ENCODE results near the gene RICTOR.
A peak's percentile ranks its signal among the peaks of the same experiment; 100 is the strongest.
"Not testable (repeated sequence)": the region's sequence is repeated elsewhere in the genome, so short reads cannot be mapped to it uniquely, and the experiment has no call there.

The RICTOR gene

DNA sequence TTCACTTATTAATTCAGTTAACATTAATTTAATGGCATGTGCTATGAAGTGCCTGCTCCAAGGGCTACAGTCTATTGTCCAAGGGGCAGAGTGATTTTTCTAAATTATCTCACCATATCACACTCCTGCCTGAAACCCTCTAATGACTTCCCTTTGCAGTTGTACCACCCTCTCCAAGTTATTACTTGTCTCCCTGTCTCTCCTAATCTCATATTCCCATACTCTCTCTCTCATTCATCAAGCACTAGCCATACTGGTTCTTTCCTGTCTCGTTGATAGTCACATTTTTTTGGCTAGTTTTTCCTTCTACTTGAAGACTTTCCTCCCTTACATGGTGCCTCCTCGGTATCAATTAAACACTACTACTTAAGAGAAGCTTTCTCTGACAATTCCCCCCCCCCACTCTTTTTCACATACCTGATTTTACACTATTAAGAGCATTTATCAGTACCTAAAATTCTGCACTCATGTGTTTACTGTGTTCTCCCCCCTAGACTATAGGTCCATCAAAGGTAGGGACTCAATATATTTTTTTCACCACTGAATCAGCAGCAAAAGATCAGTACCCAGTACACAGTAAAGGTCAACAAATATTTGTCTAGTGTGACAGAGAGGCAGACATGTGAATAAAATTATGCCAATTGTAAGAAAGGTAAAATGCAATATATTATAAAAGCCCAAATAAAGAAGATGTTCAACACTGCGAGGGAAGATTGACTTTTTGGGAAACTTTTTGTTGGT lies 19.0 kb downstream of the RICTOR start:
- peak overlapping the region; percentile 3; the same call in 1 of the 2 replicates for H3K27ac ChIP-seq

DNA sequence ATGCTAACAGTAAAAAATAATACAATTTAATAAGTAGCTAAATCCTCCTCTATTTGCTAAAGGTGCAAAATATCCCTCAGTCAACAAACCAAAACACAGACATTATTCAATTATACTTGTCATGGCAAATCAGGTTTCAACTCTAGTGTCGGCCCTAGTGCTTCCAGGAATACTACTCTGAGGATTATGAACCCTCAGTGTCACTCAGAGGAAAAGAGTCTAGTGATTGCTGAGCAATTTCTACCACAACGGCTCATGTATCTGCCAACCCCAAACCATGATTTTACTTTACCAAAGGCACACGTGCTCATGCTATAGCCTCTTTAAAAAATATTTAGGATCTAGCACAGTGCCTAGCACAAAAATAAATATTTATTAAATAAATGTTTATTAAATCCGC lies 21.0 kb downstream of the RICTOR start:
- TF ChIP-seq, protein P1, sequence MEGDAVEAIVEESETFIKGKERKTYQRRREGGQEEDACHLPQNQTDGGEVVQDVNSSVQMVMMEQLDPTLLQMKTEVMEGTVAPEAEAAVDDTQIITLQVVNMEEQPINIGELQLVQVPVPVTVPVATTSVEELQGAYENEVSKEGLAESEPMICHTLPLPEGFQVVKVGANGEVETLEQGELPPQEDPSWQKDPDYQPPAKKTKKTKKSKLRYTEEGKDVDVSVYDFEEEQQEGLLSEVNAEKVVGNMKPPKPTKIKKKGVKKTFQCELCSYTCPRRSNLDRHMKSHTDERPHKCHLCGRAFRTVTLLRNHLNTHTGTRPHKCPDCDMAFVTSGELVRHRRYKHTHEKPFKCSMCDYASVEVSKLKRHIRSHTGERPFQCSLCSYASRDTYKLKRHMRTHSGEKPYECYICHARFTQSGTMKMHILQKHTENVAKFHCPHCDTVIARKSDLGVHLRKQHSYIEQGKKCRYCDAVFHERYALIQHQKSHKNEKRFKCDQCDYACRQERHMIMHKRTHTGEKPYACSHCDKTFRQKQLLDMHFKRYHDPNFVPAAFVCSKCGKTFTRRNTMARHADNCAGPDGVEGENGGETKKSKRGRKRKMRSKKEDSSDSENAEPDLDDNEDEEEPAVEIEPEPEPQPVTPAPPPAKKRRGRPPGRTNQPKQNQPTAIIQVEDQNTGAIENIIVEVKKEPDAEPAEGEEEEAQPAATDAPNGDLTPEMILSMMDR (conservative IDR thresholded peaks at IDR 0.05): no peak

More for the DNA sequence above, 19.0 kb downstream of the RICTOR start:
- TF ChIP-seq, protein P1 (conservative IDR thresholded peaks at IDR 0.05): no peak

DNA sequence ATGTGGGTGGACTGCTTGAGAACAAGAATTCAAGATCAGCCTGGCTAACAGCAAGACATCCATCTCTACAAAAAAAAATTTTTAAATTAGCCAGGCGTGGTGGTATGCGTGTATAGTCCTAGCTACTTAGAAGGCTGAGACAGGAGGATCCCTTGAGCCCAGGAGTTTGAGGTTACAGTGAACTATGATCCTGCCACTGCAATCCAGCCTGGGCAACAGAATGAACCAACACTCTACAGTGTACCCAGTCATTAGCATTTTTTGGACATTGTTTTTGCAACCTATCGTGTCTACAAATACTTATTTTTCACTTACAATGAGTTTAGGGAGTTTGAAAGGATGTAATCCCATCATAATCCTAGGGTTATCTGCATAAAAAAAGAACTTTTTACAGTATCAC lies 22.1 kb downstream of the RICTOR start:
- no peak overlapping the region for H3K27ac ChIP-seq
- TF ChIP-seq, protein P1 (conservative IDR thresholded peaks at IDR 0.05): no peak

More for the DNA sequence above, 21.0 kb downstream of the RICTOR start:
- H3K27ac ChIP-seq: no peak overlapping the region

DNA sequence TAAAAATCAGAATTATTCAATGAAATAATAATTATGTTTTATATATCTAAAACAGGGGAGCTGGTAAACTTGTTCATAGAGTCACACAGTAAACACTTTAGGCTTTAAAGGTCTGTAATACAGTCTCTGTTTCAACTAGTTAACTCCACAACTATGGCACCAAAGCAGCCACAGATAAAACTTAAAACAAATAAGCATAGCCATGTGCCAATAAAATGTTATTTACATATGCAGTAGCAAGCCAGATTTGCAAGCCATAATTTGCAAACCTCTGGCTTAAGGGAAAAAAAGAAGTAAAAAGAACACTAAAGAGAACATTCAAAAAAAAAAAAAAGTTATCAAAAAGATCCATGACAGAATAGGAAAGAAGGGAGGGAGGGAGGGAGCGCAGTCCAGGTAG lies 24.9 kb downstream of the RICTOR start:
- peak overlapping the region; percentile 54 for H3K27ac ChIP-seq

DNA sequence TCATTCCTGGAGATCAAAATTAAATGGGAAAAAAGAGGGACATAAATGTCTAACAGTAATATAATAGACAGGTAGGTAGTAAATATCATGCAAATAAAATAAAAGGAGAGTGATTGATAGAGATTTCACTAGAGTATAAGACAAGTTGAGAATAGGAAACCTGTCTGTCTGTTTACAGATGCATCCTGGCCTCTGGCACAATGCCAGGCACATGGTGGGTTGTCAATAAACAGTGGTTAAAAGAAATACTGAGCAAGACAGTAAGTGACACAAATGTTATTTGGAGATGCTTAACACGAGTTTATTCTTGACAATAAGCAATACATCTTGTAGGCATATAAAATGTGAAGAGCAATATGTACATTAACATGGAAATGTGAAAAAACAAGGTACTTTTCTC lies 33.3 kb downstream of the RICTOR start:
- no peak overlapping the region for H3K27ac ChIP-seq
- TF ChIP-seq, protein P1 (conservative IDR thresholded peaks at IDR 0.05): no peak

More for the DNA sequence above, 24.9 kb downstream of the RICTOR start:
- TF ChIP-seq, protein P1 (conservative IDR thresholded peaks at IDR 0.05): no peak

DNA sequence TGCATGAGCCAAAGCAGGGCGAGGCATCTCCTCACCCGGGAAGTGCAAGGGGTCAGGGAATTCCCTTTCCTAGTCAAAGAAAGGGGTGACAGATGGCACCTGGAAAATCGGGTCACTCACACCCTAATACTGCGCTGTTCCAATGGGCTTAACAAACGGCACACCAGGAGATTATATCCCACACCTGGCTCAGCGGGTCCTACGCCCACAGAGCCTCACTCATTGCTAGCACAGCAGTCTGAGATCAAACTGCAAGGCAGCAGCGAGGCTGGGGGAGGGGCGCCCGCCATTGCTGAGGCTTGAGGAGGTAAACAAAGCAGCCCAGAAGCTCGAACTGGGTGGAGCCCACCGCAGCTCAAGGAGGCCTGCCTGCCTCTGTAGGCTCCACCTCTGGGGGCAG lies 39.7 kb downstream of the RICTOR start:
- not testable (repeated sequence) for H3K27ac ChIP-seq

DNA sequence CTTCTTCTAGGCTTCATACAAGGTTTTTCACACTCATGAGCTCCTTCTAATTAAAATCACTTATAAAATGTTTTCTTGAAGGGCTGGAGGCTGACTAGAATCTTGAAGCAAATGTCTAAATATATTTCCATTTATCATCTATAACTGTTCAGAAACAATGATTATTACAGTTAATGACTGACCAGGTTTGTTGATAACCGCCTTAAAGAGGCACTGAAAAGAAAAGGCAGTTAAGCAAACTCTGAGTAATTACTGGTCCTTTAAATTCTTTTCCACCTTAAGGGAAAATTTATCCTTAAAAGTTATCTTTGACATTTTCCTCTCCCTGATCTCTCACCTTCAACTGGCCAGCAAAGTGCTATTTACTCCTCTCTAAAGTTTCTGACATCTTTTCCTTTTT lies 43.2 kb downstream of the RICTOR start:
- TF ChIP-seq, protein P1 (conservative IDR thresholded peaks at IDR 0.05): no peak
- H3K27ac ChIP-seq: no peak overlapping the region

DNA sequence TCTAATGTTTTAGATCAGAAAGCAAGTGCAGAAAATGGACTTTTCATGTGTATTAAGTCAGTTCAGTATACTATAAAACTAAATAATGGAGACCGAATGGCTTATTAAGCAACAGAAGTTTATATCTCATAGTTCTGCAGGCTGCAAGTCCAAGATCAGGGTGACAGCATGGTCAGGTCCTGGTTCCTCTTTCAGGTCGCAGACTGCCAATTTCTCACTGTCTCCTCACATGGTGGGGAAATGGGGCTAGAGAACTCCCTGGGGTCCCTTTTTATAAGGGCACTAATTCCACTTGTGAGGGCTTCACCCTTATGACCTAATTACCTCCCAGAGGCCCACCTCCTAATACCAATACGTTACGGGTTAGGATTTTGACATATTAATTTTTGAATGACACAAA lies 48.7 kb downstream of the RICTOR start:
- TF ChIP-seq, protein P1 (conservative IDR thresholded peaks at IDR 0.05): no peak
- no peak overlapping the region for H3K27ac ChIP-seq
